Activated naive CD4-positive, alpha-beta T cell treated with anti-CD3 and anti-CD28 coated beads for 36 hours (primary cell): Measurements from ENCODE around the gene INS. TPM values are rescaled to one million over a fixed set of nuclear protein-coding genes. Genes with fewer than 3 reads are reported as not detected.

Experiments
- CTCF ChIA-PET: fragments of 350-600 bp; sonication (Branson Sonifier 250); formaldehyde crosslinking; loops from one replicate; lab custom pipeline; 2021; ENCODE audit warnings: antibody characterized with exemption; lab: Charles Lee
- DNase-seq: peaks from one replicate; pipeline ENCODE4 v3.0.0-alpha.2; 2020
- H3K27ac Mint-ChIP-seq: one replicate; pipeline ENCODE4 v1.8.0; 2021; ENCODE audit warnings: mild to moderate bottlenecking, mixed read lengths
- H3K27me3 Mint-ChIP-seq: one replicate; pipeline ENCODE4 v1.8.0; 2021; ENCODE audit warnings: low read depth, mixed read lengths
- H3K36me3 Mint-ChIP-seq: one replicate; pipeline ENCODE4 v1.8.0; 2021; ENCODE audit warnings: low read depth, mixed read lengths
- H3K4me1 Mint-ChIP-seq: one replicate; pipeline ENCODE4 v1.8.0; 2021; ENCODE audit warnings: low read depth, mixed read lengths
- H3K4me3 Mint-ChIP-seq: one replicate; pipeline ENCODE4 v1.8.0; 2021; ENCODE audit warnings: mild to moderate bottlenecking, moderate library complexity, mixed read lengths
- H3K9me3 Mint-ChIP-seq: one replicate; pipeline ENCODE4 v1.8.0; 2021; ENCODE audit warnings: mixed read lengths
- intact Hi-C: fragments of 100-400 bp; cut with micrococcal nuclease; formaldehyde crosslinking; loops from one replicate; pipeline ENCODE4 v1.15.1; 2023
- total RNA-seq, 2 experiments: library from RNA; stranded (reverse); gene quantifications; one replicate each; pipeline ENCODE4 v1.2.3, GENCODE V29; 2021

Gene INS
- total RNA-seq, 2 experiments from 2014 or later = not detected

- no peaks in the 10 kb centered on the region for H3K4me1 Mint-ChIP-seq
- no peaks in the 10 kb centered on the region for H3K9me3 Mint-ChIP-seq
- H3K27ac Mint-ChIP-seq = no peak overlapping the region
These were observed 15.4 kb upstream of the INS start for GRCh38 chr11:2176389-2176900.

GRCh38 chr11:2175659-2176058 lies 14.7 kb upstream of the INS start:
- no peak for DNase-seq
- H3K27ac Mint-ChIP-seq = no peak overlapping the region
- no peaks in the 10 kb centered on the region for H3K4me1 Mint-ChIP-seq
- H3K27me3 Mint-ChIP-seq = no peaks in the 10 kb centered on the region
- intact Hi-C loops = no loop called here
- H3K4me3 Mint-ChIP-seq = no peak overlapping the region
- H3K36me3 Mint-ChIP-seq = no peaks in the 10 kb centered on the region
- CTCF ChIA-PET = no interaction called here
- H3K9me3 Mint-ChIP-seq = no peaks in the 10 kb centered on the region

More at GRCh38 chr11:2176389-2176900, 15.4 kb upstream of the INS start:
- H3K27me3 Mint-ChIP-seq = no peaks in the 10 kb centered on the region
- CTCF ChIA-PET = no interaction called here
- DNase-seq = no peak
- intact Hi-C loops = no loop called here
- H3K36me3 Mint-ChIP-seq = no peaks in the 10 kb centered on the region
- no peak overlapping the region for H3K4me3 Mint-ChIP-seq

- DNase-seq = no peak
- intact Hi-C loops = no loop called here
- no peak overlapping the region for H3K4me3 Mint-ChIP-seq
- no peak overlapping the region for H3K27ac Mint-ChIP-seq
- no peaks in the 10 kb centered on the region for H3K27me3 Mint-ChIP-seq
- H3K4me1 Mint-ChIP-seq = no peaks in the 10 kb centered on the region
- CTCF ChIA-PET = interaction anchor here (1.0 kb wide), 1 partner anchor 20 kb away, joined by 3 read pairs; no protein-coding TSS in a partner anchor
- H3K36me3 Mint-ChIP-seq = no peaks in the 10 kb centered on the region
- no peaks in the 10 kb centered on the region for H3K9me3 Mint-ChIP-seq
These were observed 13.4 kb upstream of the INS start for GRCh38 chr11:2174361-2174760.

- Mint-ChIP-seq H3K27ac (no peak overlapping the region), H3K4me1 (no peaks in the 10 kb centered on the region), H3K4me3 (no peak overlapping the region), H3K27me3 (no peaks in the 10 kb centered on the region), H3K9me3 (no peaks in the 10 kb centered on the region), H3K36me3 (no peaks in the 10 kb centered on the region)
- DNase-seq = no peak
- CTCF ChIA-PET = interaction anchor here (1.0 kb wide), 1 partner anchor 21 kb away, joined by 3 read pairs; no protein-coding TSS in a partner anchor
- intact Hi-C loops = no loop called here
These were observed 12.8 kb upstream of the INS start for GRCh38 chr11:2173761-2174160.

GRCh38 chr11:2173150-2173693 lies 12.2 kb upstream of the INS start:
- intact Hi-C loops = no loop called here
- Mint-ChIP-seq H3K9me3 (no peaks in the 10 kb centered on the region), H3K4me3 (no peak overlapping the region), H3K27me3 (no peaks in the 10 kb centered on the region), H3K4me1 (no peaks in the 10 kb centered on the region), H3K36me3 (no peaks in the 10 kb centered on the region), H3K27ac (no peak overlapping the region)
- CTCF ChIA-PET = no interaction called here
- DNase-seq = no peak

- intact Hi-C loops = no loop called here
- no peaks in the 10 kb centered on the region for H3K9me3 Mint-ChIP-seq
- no peak overlapping the region for H3K4me3 Mint-ChIP-seq
- H3K4me1 Mint-ChIP-seq = no peaks in the 10 kb centered on the region
- CTCF ChIA-PET = no interaction called here
- no peaks in the 10 kb centered on the region for H3K36me3 Mint-ChIP-seq
- DNase-seq = no peak
- H3K27me3 Mint-ChIP-seq = no peaks in the 10 kb centered on the region
- no peak overlapping the region for H3K27ac Mint-ChIP-seq
These were observed 11.7 kb upstream of the INS start for GRCh38 chr11:2172676-2173075.

GRCh38 chr11:2171591-2172003 lies 10.6 kb upstream of the INS start, which contains the start of gene TH:
TH (minus strand) TSS chr11:2171815; CDS start chr11:2171786, 29 bp downstream.
- Mint-ChIP-seq H3K27me3 (no peaks in the 10 kb centered on the region), H3K9me3 (no peaks in the 10 kb centered on the region), H3K27ac (no peak within 1 kb of the TSS), H3K4me3 (no peak within 1 kb of the TSS), H3K36me3 (no peaks in the 10 kb centered on the region), H3K4me1 (no peaks in the 10 kb centered on the region)
- intact Hi-C loops = no loop called here
- CTCF ChIA-PET = no interaction called here
- no peak for DNase-seq

GRCh38 chr11:2169626-2170570 lies 8.9 kb upstream of the INS start:
- no peak overlapping the region for H3K27ac Mint-ChIP-seq
- CTCF ChIA-PET = no interaction called here
- intact Hi-C loops = no loop called here

GRCh38 chr11:2169005-2169378 lies 8.0 kb upstream of the INS start:
- Mint-ChIP-seq H3K36me3 (no peaks in the 10 kb centered on the region), H3K27me3 (no peaks in the 10 kb centered on the region), H3K4me1 (no peaks in the 10 kb centered on the region), H3K4me3 (no peak overlapping the region), H3K27ac (no peak overlapping the region), H3K9me3 (no peaks in the 10 kb centered on the region)
- no peak for DNase-seq
- CTCF ChIA-PET = interaction anchor here (1.5 kb wide), 1 partner anchor 252 kb away, joined by 5 read pairs; no protein-coding TSS in a partner anchor
- intact Hi-C loops = no loop called here

More at GRCh38 chr11:2169626-2170570, 8.9 kb upstream of the INS start:
- Mint-ChIP-seq H3K9me3 (no peaks in the 10 kb centered on the region), H3K27me3 (no peaks in the 10 kb centered on the region), H3K36me3 (no peaks in the 10 kb centered on the region), H3K4me3 (no peak overlapping the region), H3K4me1 (no peaks in the 10 kb centered on the region)
- DNase-seq = no peak

GRCh38 chr11:2168286-2169004 lies 7.4 kb upstream of the INS start:
- Mint-ChIP-seq H3K27ac (no peak overlapping the region), H3K36me3 (no peaks in the 10 kb centered on the region), H3K27me3 (no peaks in the 10 kb centered on the region), H3K4me1 (no peaks in the 10 kb centered on the region), H3K4me3 (no peak overlapping the region), H3K9me3 (no peaks in the 10 kb centered on the region)
- no peak for DNase-seq
- CTCF ChIA-PET = interaction anchor here (1.5 kb wide), 1 partner anchor 252 kb away, joined by 5 read pairs; no protein-coding TSS in a partner anchor
- intact Hi-C loops = no loop called here

GRCh38 chr11:2167141-2168045 lies 6.4 kb upstream of the INS start:
- H3K36me3 Mint-ChIP-seq = no peaks in the 10 kb centered on the region
- H3K27me3 Mint-ChIP-seq = no peaks in the 10 kb centered on the region
- DNase-seq = no peak
- CTCF ChIA-PET = interaction anchor here (3.2 kb wide), 1 partner anchor 253 kb away, joined by 15 read pairs; no protein-coding TSS in a partner anchor
- intact Hi-C loops = no loop called here
- H3K27ac Mint-ChIP-seq = no peak overlapping the region
- no peaks in the 10 kb centered on the region for H3K9me3 Mint-ChIP-seq
- no peak overlapping the region for H3K4me3 Mint-ChIP-seq
- H3K4me1 Mint-ChIP-seq = no peaks in the 10 kb centered on the region
